K562 (cell line): Measurements from ENCODE around the gene MARCHF3. TPM values are rescaled to one million over a fixed set of nuclear protein-coding genes. Genes with fewer than 3 reads are reported as not detected.

Experiments
- FOXA1 ChIP-seq: fragments of 450-650 bp; IDR thresholded peaks from 2 replicates; pipeline ENCODE4 v1.6.1; 2016; ENCODE audit warnings: mild to moderate bottlenecking, borderline replicate concordance
- NFE2 ChIP-seq: IDR thresholded peaks from 2 replicates; pipeline ENCODE4 v1.6.1; 2014; ENCODE audit warnings: antibody characterized with exemption, low read depth
- SETDB1 ChIP-seq: IDR thresholded peaks from one replicate; pipeline ENCODE4 v1.6.1; 2012; ENCODE audit warnings: low read length, control low read depth, inconsistent platforms
- SFPQ ChIP-seq: fragments of 200-400 bp; formaldehyde crosslinking; IDR thresholded peaks from 2 replicates; pipeline ENCODE4 v1.6.1; 2017; ENCODE audit warnings: mild to moderate bottlenecking, low read depth, low read length, moderate library complexity
- SMAD4 ChIP-seq: fragments of 250-450 bp; sonication (Bioruptor Pico); conservative IDR thresholded peaks from 2 replicates; pipeline ENCODE4 v1.8.0; 2021; ENCODE audit warnings: inconsistent platforms, mild to moderate bottlenecking, moderate library complexity
- SRSF3 ChIP-seq: fragments of 200-400 bp; formaldehyde crosslinking; IDR thresholded peaks from 2 replicates; pipeline ENCODE4 v1.6.1; 2016; ENCODE audit warnings: mild to moderate bottlenecking, low read length, moderate library complexity; ENCODE audit not compliant: insufficient read depth
- STAT5B ChIP-seq: fragments of 250-450 bp; sonication (Bioruptor Pico); IDR thresholded peaks from 2 replicates; pipeline ENCODE4 v1.8.0; 2021; ENCODE audit warnings: mild to moderate bottlenecking, inconsistent platforms
- ZBTB7A ChIP-seq: IDR thresholded peaks from 2 replicates; pipeline ENCODE4 v1.6.1; 2011; ENCODE audit warnings: low read depth, mild to moderate bottlenecking, low read length, moderate library complexity, borderline replicate concordance; ENCODE audit not compliant: control insufficient read depth
- ZNF584 ChIP-seq: fragments of 200-800 bp; sonication (Bioruptor generic); IDR thresholded peaks from 2 replicates; pipeline ENCODE4 v1.6.1; 2016; ENCODE audit warnings: low read depth, mild to moderate bottlenecking, missing genetic modification characterization, missing compliant biosample characterization
- polyA plus RNA-seq, 8 experiments: library from polyadenylated mRNA; depleted of rRNA in 4 of 8; stranded (reverse) in 5 of 8; unstranded in 3 of 8; fragments of >200 nt; fragmentation: Nextera tagmentation in 2 of 8; fragmentation: Illumina TruSeq in 1 of 8; extraction: Ambion mirVana in 2 of 8; extraction: Trizol in 1 of 8; gene quantifications; 2 replicates each; pipeline versions ENCODE4 v1.2.1 to v1.2.3, GENCODE V29; 2011 to 2014; ENCODE audit warnings: inconsistent platforms in 1 of 8, missing spikeins in 1 of 8
- total RNA-seq, 7 experiments: library from RNA; depleted of rRNA in 6 of 7; stranded (reverse); fragments of >200 nt in 6 of 7; fragmentation: Illumina TruSeq in 2 of 7; extraction: Trizol in 2 of 7; gene quantifications; 2 replicates each; pipeline versions ENCODE4 v1.2.1 to v1.2.3, GENCODE V29; 2011 to 2021; ENCODE audit warnings: low replicate concordance in 1 of 7
- TF ChIP-seq, protein P1 (sequence below): sonication (generic); formaldehyde crosslinking; IDR thresholded peaks from 2 replicates; pipeline ENCODE4 v1.8.0; 2023; ENCODE audit warnings: missing genetic modification reagents, mild to moderate bottlenecking, borderline replicate concordance
- TF ChIP-seq, protein P2 (sequence below): fragments of 250-450 bp; sonication (Bioruptor Pico); IDR thresholded peaks from 2 replicates; pipeline ENCODE4 v1.4.0; 2020; ENCODE audit warnings: mild to moderate bottlenecking, moderate library complexity, borderline replicate concordance
- TF ChIP-seq, protein P3 (sequence below): fragments of 450-650 bp; formaldehyde crosslinking; conservative IDR thresholded peaks from 2 replicates; pipeline ENCODE4 v1.4.0; 2022; ENCODE audit warnings: mild to moderate bottlenecking, missing genetic modification characterization
- TF ChIP-seq, protein P4 (sequence below): fragments of 450-650 bp; conservative IDR thresholded peaks from 2 replicates; pipeline ENCODE4 v1.6.1; 2016; ENCODE audit warnings: missing genetic modification characterization, low read depth, mild to moderate bottlenecking, missing compliant biosample characterization, moderate library complexity

Gene MARCHF3
- total and polyA plus RNA-seq, 9 of the 15 experiments (the other 6 are each of a cell fraction or from before 2014, with no cell fraction given): 5.6 to 37.4 (median 16.5) TPM

DNA sequence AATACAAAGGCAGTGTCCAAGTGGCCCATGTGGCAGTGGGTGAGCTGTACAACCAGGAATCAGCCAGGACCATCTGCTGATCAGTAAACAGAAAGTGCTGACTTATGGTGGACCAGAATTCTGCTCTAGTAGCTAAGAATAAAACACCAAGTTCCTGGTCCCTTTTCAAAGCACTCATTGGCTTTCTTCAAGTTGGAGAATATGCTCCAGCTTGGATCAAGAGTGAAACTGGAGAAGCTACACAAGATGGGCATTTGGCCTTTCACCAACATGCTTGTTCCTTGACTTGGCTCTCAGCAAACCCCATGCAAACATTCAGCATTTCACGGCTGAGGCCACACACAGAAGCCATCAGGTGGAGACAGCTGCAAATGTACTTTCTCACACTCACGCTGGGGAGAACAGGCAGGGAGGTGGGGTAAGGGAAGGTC lies 32.1 kb downstream of the MARCHF3 start (continued):
- TF ChIP-seq FOXA1 (no peak), SETDB1 (no peak), SFPQ (no peak), ZNF584 (CRISPR knock-in tag) (no peak), ZBTB7A (no peak), SRSF3 (no peak), SMAD4 (peak; percentile 51; the same call in 1 of the 2 replicates), STAT5B (CRISPR knock-in tag) (no peak), NFE2 (peak; percentile 77)
- TF ChIP-seq, protein P1, sequence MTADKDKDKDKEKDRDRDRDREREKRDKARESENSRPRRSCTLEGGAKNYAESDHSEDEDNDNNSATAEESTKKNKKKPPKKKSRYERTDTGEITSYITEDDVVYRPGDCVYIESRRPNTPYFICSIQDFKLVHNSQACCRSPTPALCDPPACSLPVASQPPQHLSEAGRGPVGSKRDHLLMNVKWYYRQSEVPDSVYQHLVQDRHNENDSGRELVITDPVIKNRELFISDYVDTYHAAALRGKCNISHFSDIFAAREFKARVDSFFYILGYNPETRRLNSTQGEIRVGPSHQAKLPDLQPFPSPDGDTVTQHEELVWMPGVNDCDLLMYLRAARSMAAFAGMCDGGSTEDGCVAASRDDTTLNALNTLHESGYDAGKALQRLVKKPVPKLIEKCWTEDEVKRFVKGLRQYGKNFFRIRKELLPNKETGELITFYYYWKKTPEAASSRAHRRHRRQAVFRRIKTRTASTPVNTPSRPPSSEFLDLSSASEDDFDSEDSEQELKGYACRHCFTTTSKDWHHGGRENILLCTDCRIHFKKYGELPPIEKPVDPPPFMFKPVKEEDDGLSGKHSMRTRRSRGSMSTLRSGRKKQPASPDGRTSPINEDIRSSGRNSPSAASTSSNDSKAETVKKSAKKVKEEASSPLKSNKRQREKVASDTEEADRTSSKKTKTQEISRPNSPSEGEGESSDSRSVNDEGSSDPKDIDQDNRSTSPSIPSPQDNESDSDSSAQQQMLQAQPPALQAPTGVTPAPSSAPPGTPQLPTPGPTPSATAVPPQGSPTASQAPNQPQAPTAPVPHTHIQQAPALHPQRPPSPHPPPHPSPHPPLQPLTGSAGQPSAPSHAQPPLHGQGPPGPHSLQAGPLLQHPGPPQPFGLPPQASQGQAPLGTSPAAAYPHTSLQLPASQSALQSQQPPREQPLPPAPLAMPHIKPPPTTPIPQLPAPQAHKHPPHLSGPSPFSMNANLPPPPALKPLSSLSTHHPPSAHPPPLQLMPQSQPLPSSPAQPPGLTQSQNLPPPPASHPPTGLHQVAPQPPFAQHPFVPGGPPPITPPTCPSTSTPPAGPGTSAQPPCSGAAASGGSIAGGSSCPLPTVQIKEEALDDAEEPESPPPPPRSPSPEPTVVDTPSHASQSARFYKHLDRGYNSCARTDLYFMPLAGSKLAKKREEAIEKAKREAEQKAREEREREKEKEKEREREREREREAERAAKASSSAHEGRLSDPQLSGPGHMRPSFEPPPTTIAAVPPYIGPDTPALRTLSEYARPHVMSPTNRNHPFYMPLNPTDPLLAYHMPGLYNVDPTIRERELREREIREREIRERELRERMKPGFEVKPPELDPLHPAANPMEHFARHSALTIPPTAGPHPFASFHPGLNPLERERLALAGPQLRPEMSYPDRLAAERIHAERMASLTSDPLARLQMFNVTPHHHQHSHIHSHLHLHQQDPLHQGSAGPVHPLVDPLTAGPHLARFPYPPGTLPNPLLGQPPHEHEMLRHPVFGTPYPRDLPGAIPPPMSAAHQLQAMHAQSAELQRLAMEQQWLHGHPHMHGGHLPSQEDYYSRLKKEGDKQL (CRISPR knock-in tag): no peak
- TF ChIP-seq, protein P2, sequence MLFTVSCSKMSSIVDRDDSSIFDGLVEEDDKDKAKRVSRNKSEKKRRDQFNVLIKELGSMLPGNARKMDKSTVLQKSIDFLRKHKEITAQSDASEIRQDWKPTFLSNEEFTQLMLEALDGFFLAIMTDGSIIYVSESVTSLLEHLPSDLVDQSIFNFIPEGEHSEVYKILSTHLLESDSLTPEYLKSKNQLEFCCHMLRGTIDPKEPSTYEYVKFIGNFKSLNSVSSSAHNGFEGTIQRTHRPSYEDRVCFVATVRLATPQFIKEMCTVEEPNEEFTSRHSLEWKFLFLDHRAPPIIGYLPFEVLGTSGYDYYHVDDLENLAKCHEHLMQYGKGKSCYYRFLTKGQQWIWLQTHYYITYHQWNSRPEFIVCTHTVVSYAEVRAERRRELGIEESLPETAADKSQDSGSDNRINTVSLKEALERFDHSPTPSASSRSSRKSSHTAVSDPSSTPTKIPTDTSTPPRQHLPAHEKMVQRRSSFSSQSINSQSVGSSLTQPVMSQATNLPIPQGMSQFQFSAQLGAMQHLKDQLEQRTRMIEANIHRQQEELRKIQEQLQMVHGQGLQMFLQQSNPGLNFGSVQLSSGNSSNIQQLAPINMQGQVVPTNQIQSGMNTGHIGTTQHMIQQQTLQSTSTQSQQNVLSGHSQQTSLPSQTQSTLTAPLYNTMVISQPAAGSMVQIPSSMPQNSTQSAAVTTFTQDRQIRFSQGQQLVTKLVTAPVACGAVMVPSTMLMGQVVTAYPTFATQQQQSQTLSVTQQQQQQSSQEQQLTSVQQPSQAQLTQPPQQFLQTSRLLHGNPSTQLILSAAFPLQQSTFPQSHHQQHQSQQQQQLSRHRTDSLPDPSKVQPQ (CRISPR knock-in tag): no peak
- TF ChIP-seq, protein P3, sequence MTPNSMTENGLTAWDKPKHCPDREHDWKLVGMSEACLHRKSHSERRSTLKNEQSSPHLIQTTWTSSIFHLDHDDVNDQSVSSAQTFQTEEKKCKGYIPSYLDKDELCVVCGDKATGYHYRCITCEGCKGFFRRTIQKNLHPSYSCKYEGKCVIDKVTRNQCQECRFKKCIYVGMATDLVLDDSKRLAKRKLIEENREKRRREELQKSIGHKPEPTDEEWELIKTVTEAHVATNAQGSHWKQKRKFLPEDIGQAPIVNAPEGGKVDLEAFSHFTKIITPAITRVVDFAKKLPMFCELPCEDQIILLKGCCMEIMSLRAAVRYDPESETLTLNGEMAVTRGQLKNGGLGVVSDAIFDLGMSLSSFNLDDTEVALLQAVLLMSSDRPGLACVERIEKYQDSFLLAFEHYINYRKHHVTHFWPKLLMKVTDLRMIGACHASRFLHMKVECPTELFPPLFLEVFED (CRISPR knock-in tag): no peak
- TF ChIP-seq, protein P4, sequence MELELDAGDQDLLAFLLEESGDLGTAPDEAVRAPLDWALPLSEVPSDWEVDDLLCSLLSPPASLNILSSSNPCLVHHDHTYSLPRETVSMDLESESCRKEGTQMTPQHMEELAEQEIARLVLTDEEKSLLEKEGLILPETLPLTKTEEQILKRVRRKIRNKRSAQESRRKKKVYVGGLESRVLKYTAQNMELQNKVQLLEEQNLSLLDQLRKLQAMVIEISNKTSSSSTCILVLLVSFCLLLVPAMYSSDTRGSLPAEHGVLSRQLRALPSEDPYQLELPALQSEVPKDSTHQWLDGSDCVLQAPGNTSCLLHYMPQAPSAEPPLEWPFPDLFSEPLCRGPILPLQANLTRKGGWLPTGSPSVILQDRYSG (tag): no peak
